ENCODE results near the gene IPO9.

IPO9 gene

GRCh38 chr1:201930137-201930536, 101.2 kb downstream of the IPO9 start:
- DNase-seq (ENCODE audit: low read depth): no peak
- TF ChIP-seq CTCF (IDR thresholded peaks at IDR 0.05; ENCODE audit: control insufficient read depth, insufficient read depth, low read depth, low read length, missing control alignments): no peak
- no peak overlapping the region for H3K4me3 ChIP-seq (ENCODE audit: control insufficient read depth, low read depth, low read length)

GRCh38 chr1:201930803-201931202, 101.8 kb downstream of the IPO9 start:
- no peak for DNase-seq (ENCODE audit: low read depth)
- no peak overlapping the region for H3K4me3 ChIP-seq (ENCODE audit: control insufficient read depth, low read depth, low read length)
- no peak for TF ChIP-seq CTCF (IDR thresholded peaks at IDR 0.05; ENCODE audit: control insufficient read depth, insufficient read depth, low read depth, low read length, missing control alignments)

Measured in AG09309 (cell line).